Chondrocyte (in vitro differentiated cells): ENCODE measurements around the gene MROH2B. TPM values are rescaled to one million over a fixed set of nuclear protein-coding genes. Genes with fewer than 3 reads are reported as not detected.

Experiments used
- DNase-seq: peaks from one replicate; pipeline ENCODE4 v3.0.0; 2021; ENCODE audit warnings: mixed read lengths, low spot score
- H3K27ac Mint-ChIP-seq: one replicate; pipeline ENCODE4 v1.8.0; 2021; ENCODE audit warnings: mild to moderate bottlenecking, moderate library complexity, mixed read lengths; ENCODE audit not compliant: unreplicated experiment
- H3K27me3 Mint-ChIP-seq: 2 replicates; pipeline ENCODE4 v1.8.0; 2021; ENCODE audit warnings: low read depth, mixed read lengths
- H3K36me3 Mint-ChIP-seq: 2 replicates; pipeline ENCODE4 v1.8.0; 2021; ENCODE audit warnings: low read depth, mixed read lengths
- H3K4me1 Mint-ChIP-seq: 2 replicates; pipeline ENCODE4 v1.8.0; 2021; ENCODE audit warnings: low read depth, mild to moderate bottlenecking, mixed read lengths
- H3K4me3 Mint-ChIP-seq: one replicate; pipeline ENCODE4 v1.8.0; 2021; ENCODE audit warnings: mild to moderate bottlenecking, moderate library complexity, mixed read lengths; ENCODE audit not compliant: unreplicated experiment
- H3K9me3 Mint-ChIP-seq: 2 replicates; pipeline ENCODE4 v1.8.0; 2021; ENCODE audit warnings: low read depth, mixed read lengths
- CTCF ChIP-seq: fragments of 200-600 bp; sonication (generic); IDR thresholded peaks from 2 replicates; pipeline ENCODE4 v1.5.0; 2021; ENCODE audit warnings: antibody characterized with exemption, mild to moderate bottlenecking, moderate library complexity
- total RNA-seq: library from RNA; stranded (reverse); gene quantifications from 3 replicates; pipeline ENCODE4 v1.2.1, GENCODE V29; 2021

Gene MROH2B
- total RNA-seq, 1 donor from 2014 or later: not detected

- H3K27ac Mint-ChIP-seq: no peak overlapping the region
- no peak for DNase-seq
- TF ChIP-seq CTCF: no peak
- peaks cover 5% of the 10 kb centered on the region for H3K27me3 Mint-ChIP-seq
- no peak overlapping the region for H3K4me3 Mint-ChIP-seq
- peaks cover 8% of the 10 kb centered on the region for H3K9me3 Mint-ChIP-seq
- H3K4me1 Mint-ChIP-seq: no peaks in the 10 kb centered on the region
- no peaks in the 10 kb centered on the region for H3K36me3 Mint-ChIP-seq
These were observed 86.3 kb downstream of the MROH2B start for GRCh38 chr5:40984884-40985283.

GRCh38 chr5:40983781-40984180 is 87.4 kb downstream of the MROH2B start:
- H3K36me3 Mint-ChIP-seq: no peaks in the 10 kb centered on the region
- H3K4me1 Mint-ChIP-seq: no peaks in the 10 kb centered on the region
- no peak for DNase-seq
- peaks cover 8% of the 10 kb centered on the region for H3K9me3 Mint-ChIP-seq
- no peak for TF ChIP-seq CTCF
- H3K27me3 Mint-ChIP-seq: peaks cover 5% of the 10 kb centered on the region
- H3K4me3 Mint-ChIP-seq: no peak overlapping the region
- H3K27ac Mint-ChIP-seq: no peak overlapping the region

GRCh38 chr5:40981420-40981819 is 89.7 kb downstream of the MROH2B start:
- no peak for DNase-seq
- H3K4me1 Mint-ChIP-seq: no peaks in the 10 kb centered on the region
- H3K9me3 Mint-ChIP-seq: no peaks in the 10 kb centered on the region
- no peak overlapping the region for H3K27ac Mint-ChIP-seq
- H3K27me3 Mint-ChIP-seq: peaks cover 4% of the 10 kb centered on the region
- TF ChIP-seq CTCF: no peak
- no peaks in the 10 kb centered on the region for H3K36me3 Mint-ChIP-seq
- no peak overlapping the region for H3K4me3 Mint-ChIP-seq

- peaks cover 6% of the 10 kb centered on the region for H3K27me3 Mint-ChIP-seq
- H3K4me1 Mint-ChIP-seq: no peaks in the 10 kb centered on the region
- H3K9me3 Mint-ChIP-seq: no peaks in the 10 kb centered on the region
- no peaks in the 10 kb centered on the region for H3K36me3 Mint-ChIP-seq
- no peak for DNase-seq
- H3K4me3 Mint-ChIP-seq: no peak overlapping the region
- H3K27ac Mint-ChIP-seq: no peak overlapping the region
- TF ChIP-seq CTCF: no peak
These were observed 94.3 kb downstream of the MROH2B start for GRCh38 chr5:40976836-40977235.

- Mint-ChIP-seq H3K27ac (no peak overlapping the region), H3K36me3 (no peaks in the 10 kb centered on the region), H3K27me3 (peaks cover 10% of the 10 kb centered on the region), H3K4me1 (no peaks in the 10 kb centered on the region), H3K4me3 (no peak overlapping the region), H3K9me3 (no peaks in the 10 kb centered on the region)
- TF ChIP-seq CTCF: no peak
- DNase-seq: no peak
These were observed 95.1 kb downstream of the MROH2B start for GRCh38 chr5:40976041-40976440.
